NCI-H1694 (cell line): Measurements from ENCODE around the gene FDXR.

Experiments
- DNase-seq: peaks from one replicate; lab custom pipeline; 2025; lab: John Stamatoyannopoulos, UW

Gene FDXR

GRCh38 chr17:74898376-74898946 lies 25.7 kb upstream of the FDXR start:
- no peak for DNase-seq

- no peak for DNase-seq
These were observed 21.3 kb upstream of the FDXR start for GRCh38 chr17:74893936-74894671.

GRCh38 chr17:74892974-74893911 lies 20.4 kb upstream of the FDXR start, which contains the start of gene FADS6:
Gene FADS6, minus strand, starts transcription at chr17:74893633. Its CDS starts 38 bp downstream, at chr17:74893595.
- DNase-seq = no peak

GRCh38 chr17:74892013-74892841 lies 19.4 kb upstream of the FDXR start:
- no peak for DNase-seq

GRCh38 chr17:74890554-74890953 lies 17.8 kb upstream of the FDXR start:
- no peak for DNase-seq

GRCh38 chr17:74888469-74888868 lies 15.7 kb upstream of the FDXR start:
- DNase-seq = no peak

- DNase-seq = no peak
These were observed 10.5 kb upstream of the FDXR start for GRCh38 chr17:74883241-74883745.

- DNase-seq = no peak
These were observed 9.9 kb upstream of the FDXR start for GRCh38 chr17:74882517-74883240.

GRCh38 chr17:74881073-74881472 lies 8.3 kb upstream of the FDXR start:
- no peak for DNase-seq

GRCh38 chr17:74879308-74879707 lies 6.5 kb upstream of the FDXR start:
- no peak for DNase-seq

GRCh38 chr17:74878658-74879057 lies 5.9 kb upstream of the FDXR start:
- DNase-seq = no peak

- DNase-seq = no peak
These were observed 5.1 kb upstream of the FDXR start for GRCh38 chr17:74877592-74878548.

GRCh38 chr17:74875977-74876593 lies 3.3 kb upstream of the FDXR start:
- no peak for DNase-seq

- DNase-seq = peak; percentile 57
These were observed 2.6 kb upstream of the FDXR start for GRCh38 chr17:74875155-74875976.

GRCh38 chr17:74874615-74875037 lies 1.8 kb upstream of the FDXR start:
- DNase-seq = no peak

GRCh38 chr17:74873874-74874614 lies 1.2 kb upstream of the FDXR start:
- no peak for DNase-seq

- DNase-seq = peak; percentile 100
These were observed 461 bp upstream of the FDXR start for GRCh38 chr17:74873037-74873873.
